Myocyte (in vitro differentiated cells): ENCODE measurements around the gene PLEKHA8. TPM values are rescaled to one million over a fixed set of nuclear protein-coding genes. Genes with fewer than 3 reads are reported as not detected.
A peak's percentile ranks its signal among the peaks of the same experiment; 100 is the strongest.

ENCODE experiments used
- DNase-seq: peaks from one replicate; pipeline ENCODE4 v3.0.0-alpha.2; 2012; ENCODE audit warnings: low read depth
- total RNA-seq: library from RNA; depleted of rRNA; stranded (reverse); fragments of >200 nt; gene quantifications from 2 replicates; pipeline ENCODE4 v1.2.3, GENCODE V29; 2014

The PLEKHA8 gene
- total RNA-seq, 1 donor from 2014 or later = 11.9 TPM

DNA sequence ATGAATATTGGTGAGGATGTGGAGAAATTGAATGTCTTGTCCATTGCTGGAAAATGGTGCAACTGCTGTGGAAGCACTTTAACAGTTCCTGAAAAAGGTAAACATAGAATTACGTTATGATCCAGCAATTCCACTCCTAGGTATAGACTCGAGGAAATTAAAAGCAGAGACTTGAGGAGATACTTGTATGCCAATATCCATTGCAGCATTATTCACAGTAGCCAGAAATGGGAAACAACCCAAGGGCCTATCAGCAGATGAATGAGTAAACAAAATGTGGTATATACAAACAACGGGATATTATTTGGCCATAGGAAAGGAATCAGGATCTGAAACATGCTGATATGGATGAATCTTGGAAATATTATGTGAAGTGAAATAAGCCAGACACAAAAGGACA, 74.1 kb downstream of the PLEKHA8 start:
- no peak for DNase-seq

DNA sequence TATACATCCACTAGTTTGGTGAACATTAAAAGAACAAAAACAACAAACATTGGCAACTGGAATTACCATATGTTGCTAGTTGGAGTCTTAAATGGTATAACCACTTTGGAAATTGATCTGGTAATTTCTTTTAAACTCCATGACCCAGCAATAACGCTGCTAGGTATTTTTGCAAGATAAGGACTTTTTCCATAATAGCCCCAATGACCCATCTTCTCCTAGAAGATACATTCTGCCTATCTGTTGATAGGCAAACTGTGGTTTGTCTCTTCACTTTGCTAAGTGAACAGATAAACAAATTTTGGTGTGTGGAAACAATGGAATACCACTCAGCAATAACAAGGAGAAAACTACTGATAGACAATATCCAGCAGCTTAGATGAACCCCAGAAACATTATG, 75.9 kb downstream of the PLEKHA8 start:
- no peak for DNase-seq

DNA sequence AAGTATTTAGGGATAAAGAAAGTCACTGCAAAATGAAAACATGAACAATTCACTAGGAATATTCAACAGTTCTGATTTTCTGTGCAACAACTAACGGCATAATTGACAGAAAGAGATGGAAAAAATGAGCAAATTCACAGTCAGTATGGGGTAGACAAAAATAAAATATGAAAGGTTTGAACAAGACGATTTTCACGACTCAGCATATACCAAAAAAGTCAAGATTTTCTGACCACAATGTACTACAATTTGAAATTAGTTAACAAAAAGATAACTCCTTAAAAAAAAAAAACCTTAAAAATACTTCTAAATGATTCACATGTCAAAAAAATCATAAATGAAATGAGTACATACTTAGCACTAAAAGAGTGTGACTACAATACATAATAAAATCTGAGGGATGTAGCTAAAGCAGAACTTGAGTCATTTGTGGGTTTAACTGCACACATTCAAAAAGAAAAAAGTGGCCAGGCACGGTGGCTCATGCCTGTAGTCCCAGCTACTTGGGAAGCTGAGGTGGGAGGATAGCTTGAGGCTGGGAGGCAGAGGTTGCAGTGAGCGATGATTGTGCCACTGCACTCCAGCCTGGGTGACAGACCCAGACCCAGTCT, 84.0 kb downstream of the PLEKHA8 start:
- DNase-seq = no peak

- no peak for DNase-seq
Measured at GRCh38 chr7:30113144-30113543, 84.9 kb downstream of the PLEKHA8 start.

DNA sequence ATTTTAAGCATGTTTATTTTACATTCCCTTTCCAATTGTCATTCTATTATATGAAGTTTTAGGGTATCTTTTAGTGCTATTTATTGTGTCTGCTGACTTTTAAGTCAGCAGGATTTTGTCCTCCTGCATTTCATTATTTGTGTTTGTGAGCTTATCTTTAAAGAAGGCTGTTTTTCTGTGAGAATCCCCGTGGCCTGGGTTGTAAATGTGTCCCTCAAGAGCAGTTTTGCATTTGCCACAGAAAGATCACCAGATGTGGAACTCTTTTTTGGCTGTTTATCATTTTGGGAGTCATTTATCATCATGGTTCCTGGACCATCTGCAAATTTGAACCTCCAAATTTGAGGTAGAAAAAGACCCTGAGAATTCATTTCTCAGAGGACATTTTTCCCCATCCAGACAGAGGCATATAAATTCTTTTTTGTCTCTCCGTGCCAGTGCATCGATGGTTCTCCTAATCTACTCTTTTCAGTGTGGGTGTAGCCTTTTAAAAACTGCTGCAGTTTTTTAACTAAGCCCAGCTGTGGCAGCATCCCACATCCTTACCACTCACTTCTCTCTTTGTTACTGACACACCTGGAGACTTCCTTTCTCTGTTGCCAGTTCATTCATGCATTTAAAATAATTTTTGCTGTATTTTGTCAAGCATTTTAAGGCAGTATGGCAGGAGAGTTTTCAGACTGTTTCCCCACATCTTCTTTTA, 86.5 kb downstream of the PLEKHA8 start:
- no peak for DNase-seq

GRCh38 chr7:30115709-30116297, 87.6 kb downstream of the PLEKHA8 start:
- no peak for DNase-seq

DNA sequence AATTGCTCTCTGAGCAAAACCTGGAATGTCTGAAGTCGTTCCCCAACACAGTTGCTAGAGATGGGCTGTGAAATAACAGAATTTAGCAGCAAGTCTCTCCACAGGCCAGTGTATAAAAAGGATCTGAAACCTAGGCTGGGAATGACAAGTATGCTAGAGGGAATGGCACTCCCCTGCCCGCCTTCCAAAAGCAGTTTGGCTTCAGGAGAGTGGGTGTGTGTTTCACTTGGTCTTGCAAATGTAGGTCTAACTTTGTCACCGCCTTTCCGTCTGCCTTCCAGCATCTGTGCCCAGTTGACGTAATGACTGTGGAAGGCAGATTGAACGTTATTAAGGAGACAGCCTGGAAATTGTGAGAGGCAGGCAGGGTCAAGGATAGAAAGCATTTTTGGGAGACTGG, 88.6 kb downstream of the PLEKHA8 start:
- peak; percentile 98 for DNase-seq

DNA sequence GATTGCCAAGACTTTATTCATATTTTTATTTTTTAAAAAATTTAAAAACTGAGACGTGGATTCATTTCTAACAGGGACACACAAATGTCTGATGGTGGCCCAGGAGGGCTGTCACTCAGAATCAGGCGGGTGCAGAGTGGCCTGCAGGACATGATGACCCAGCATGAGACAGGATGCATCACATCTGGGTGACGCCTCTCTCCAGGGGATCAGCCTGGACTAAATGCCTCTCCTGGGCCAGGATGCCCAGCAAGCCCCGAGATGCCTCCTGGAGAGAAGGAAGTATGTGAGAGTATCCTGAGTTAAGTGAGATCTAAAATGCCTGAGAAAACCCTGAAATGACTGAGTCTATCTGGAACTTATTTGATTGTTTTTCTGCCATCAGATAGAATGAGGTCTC, 89.7 kb downstream of the PLEKHA8 start:
- no peak for DNase-seq

- DNase-seq = no peak
Measured at GRCh38 chr7:30119890-30120577, 91.8 kb downstream of the PLEKHA8 start.

DNA sequence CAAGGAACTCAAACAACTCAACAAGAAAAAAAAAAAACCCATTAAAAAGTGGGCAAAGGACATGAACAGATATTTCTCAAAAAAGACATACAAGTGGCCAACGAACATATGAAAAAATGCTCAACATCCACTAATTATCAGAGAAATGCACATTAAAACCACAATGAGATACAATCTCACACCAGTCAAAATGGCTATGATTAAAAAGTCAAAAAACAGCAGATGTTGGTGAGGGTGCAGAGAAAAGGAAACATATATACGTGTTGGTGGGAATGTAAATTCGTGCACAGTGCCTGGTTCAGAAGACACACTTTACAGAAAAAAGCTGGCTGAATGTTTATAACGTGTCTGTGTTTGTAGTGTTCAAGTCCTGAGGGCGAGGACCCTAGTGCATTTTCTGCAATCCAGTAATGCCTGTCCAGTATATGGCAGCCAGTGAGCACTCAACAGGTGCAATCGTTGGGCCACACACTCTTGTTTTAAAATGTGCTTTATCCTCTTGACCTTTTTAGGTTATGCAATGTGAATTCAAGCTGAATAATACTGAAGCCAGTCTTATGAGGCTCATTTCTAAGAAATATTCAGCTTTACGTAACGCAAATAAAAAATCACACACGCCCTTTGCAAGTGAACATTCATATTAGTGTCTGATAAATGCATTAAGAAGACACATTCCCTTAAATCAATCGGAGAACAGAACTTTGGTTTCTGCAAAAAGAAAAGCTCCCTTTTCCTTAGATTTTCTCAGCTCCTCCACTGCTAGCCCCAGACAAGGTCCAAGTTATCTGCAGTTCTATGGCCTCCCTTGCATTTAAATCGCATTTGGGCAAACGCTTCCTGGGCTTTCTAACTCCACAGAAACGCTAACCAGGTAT, 105.8 kb downstream of the PLEKHA8 start:
- no peak for DNase-seq

DNA sequence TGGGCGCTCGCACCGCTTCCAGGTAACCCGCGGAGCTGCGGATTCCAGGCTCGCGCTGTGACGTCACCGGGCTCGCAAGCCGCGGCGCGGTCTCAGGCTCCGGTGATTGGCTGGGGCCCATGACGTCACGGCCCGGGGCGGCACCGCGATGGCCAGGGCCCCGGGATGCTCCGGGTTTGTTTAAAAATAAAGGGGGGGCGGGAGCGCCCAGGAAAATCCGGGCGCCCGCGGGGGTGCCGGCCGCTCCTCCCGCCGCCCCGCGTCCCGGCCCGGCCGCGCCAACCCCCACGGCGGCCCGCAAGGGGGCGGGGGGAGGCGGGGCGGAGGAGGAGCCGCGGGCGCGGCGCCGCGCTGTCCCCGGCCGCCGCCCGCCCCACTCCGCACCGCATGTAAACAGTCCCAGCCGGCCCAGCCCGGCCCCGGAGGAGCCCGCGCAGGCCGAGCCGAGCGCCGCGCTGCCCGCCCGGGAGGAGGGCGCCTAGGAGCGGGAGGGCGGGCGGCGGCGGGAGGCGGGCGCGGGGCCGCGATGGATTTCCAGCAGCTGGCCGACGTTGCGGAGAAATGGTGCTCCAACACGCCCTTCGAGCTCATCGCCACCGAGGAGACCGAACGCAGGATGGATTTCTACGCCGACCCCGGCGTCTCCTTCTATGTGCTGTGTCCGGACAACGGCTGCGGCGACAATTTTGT, 106.5 kb downstream of the PLEKHA8 start, which contains the start of gene MTURN:
Gene MTURN, plus strand, starts transcription at position 376 of the 690 bp plus-strand sequence. Its CDS starts 151 bp downstream, at position 527.
- DNase-seq = peak; percentile 90

DNA sequence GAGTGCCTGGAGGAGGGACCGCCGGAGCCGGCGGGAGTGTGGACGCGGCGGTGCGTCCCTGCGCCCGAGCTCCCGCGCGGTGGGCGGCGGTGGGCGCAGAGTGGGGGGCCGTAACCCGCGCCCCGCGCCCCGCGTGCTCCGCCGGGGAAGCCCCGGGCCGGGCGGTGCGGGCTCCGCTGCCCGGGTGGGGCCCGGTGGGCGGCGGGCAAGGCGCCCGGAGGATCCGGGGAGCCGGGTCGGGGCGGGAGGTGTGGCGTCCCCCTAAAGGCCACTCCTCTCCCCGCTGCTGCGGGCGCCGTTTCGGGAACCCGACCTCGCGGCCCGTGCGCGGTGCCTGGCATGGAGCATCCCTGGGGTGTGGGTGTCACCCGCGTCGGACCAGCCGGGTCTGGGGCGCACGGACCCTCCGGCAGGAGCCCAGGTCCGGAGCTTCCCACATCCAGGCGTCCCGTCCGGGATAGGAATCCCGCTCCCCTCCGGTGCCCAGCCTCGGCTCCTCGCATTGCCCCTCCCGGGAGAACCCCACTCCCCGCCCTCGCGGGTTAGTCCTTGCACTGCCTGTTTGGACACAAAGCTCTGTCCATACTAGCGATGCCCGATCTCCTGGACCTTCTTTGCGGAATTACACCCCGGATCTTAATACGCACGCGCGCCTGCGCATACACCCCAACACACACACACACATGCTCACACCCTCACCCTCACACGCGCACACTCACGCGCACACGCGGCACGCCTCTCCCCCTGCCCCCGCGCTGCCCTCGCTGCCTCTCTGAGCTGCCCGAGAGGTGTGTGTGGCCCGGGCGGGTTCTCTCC, 107.3 kb downstream of the PLEKHA8 start:
- DNase-seq = peak; percentile 84

- DNase-seq = no peak
Measured at GRCh38 chr7:30136117-30136731, 108.0 kb downstream of the PLEKHA8 start.

GRCh38 chr7:30136743-30137485, 108.7 kb downstream of the PLEKHA8 start:
- DNase-seq = no peak

DNA sequence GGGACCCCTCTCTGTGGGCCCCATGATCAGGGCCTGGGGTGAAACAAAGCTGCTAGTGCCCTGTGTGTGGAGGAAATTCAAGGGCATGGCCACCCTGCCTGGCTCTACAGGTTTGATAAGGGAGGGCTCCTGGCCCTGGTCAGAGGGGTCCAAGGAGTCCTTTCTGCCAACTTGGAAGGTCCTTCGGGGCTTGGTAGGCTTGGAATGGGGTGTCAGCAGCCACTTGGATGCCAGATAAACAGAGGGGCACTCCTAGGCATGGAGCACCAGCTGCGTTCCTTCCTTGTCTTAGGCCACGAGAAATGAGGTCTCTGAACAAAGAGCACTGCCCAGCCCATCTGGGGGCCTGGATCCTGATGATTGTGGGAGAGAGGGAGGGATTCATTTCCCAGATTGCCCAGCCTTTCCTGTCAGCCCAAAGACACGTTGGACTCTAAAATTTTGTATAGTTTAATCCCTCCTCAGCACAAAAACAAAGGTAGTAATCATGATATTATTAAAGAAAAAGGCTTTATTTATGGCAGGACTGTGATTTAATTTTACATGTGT, 111.7 kb downstream of the PLEKHA8 start:
- peak; percentile 37 for DNase-seq

DNA sequence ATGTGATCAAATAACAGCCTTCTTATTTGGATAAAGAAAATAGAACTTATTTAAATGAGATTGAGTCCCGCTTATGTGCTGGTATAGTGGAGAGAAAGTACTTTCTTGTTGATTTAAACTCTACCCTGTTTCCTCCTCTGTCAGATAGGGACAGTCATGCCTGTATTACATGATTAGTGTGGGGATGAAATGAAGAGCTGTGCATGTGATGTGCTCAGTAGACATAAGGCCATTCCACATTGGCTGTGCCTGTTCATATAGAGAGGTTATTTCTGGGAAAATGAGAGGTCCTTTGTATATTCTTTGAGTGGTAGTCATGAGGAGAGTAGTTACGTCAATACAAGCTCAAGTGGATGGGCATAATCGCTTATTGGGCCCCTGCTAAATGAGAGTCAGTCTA, 112.2 kb downstream of the PLEKHA8 start:
- no peak for DNase-seq

DNA sequence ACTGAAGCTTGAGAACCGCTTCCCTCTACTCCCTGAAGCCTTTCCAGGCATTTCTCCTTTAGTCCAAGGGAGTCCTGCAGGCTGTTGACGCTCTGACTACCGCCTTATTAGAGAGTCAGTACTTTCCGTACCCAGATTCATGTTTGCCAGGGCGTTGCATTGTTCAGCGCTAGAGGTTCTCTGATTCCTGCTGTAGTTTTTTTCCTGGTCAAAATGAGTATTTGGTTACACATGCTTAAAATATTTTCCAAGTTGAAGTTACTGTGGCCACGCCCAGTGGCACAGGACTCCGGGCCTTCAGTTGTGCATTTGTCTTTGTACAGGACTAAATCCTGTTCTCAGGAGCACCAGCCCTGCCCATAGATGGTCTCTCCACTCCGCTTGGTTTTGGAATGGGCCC, 114.5 kb downstream of the PLEKHA8 start:
- peak; percentile 90 for DNase-seq

- peak; percentile 47 for DNase-seq
Measured at GRCh38 chr7:30143748-30144251, 115.6 kb downstream of the PLEKHA8 start.
